Ascending aorta (tissue), 2 donors: ENCODE measurements around the gene INO80. TPM values are rescaled to one million over a fixed set of nuclear protein-coding genes. Genes with fewer than 3 reads are reported as not detected.
A peak's percentile ranks its signal among the peaks of the same experiment; 100 is the strongest.
"Not testable (repeated sequence)": the region's sequence is repeated elsewhere in the genome, so short reads cannot be mapped to it uniquely, and the experiment has no call there.

Experiments
- DNase-seq, 2 donors: peaks; one replicate each; pipeline ENCODE4 v3.0.0-alpha.2; 2019; ENCODE audit warnings: low spot score in 2 of 2
- H3K27ac ChIP-seq, 2 donors: fragments of 200-600 bp; sonication (generic); one replicate each; pipeline ENCODE4 v1.5.1; 2016 to 2017; ENCODE audit warnings: mild to moderate bottlenecking in 1 of 2
- H3K27me3 ChIP-seq: fragments of 200-600 bp; sonication (generic); one replicate; pipeline ENCODE4 v1.5.1; 2017
- H3K36me3 ChIP-seq, 2 donors: fragments of 200-600 bp; sonication (generic); one replicate each; pipeline ENCODE4 v1.5.1; 2016
- H3K4me1 ChIP-seq, 2 donors: fragments of 200-600 bp; sonication (generic); one replicate each; pipeline ENCODE4 v1.5.1; 2016 to 2017; ENCODE audit warnings: mild to moderate bottlenecking in 1 of 2
- H3K4me3 ChIP-seq, 2 donors: fragments of 200-600 bp; sonication (generic); one replicate each; pipeline ENCODE4 v1.5.1; 2016 to 2017; ENCODE audit warnings: mild to moderate bottlenecking in 1 of 2
- H3K9me3 ChIP-seq, 2 donors: fragments of 200-600 bp; sonication (generic); one replicate each; pipeline ENCODE4 v1.5.1; 2016
- intact Hi-C: fragments of 100-400 bp; cut with DNase I; formaldehyde crosslinking; loops from one replicate; pipeline ENCODE4 v1.15.1; 2023
- total RNA-seq: library from RNA; depleted of rRNA; stranded (reverse); fragments of >200 nt; gene quantifications from one replicate; pipeline ENCODE4 v1.1.0, GENCODE V29; 2016
- TF ChIP-seq, protein P1 (sequence below), 3 experiments: fragments of 200-600 bp in 2 of 3; fragments of 450-650 bp in 1 of 3; sonication (generic) in 2 of 3; IDR thresholded peaks; one replicate each; pipeline ENCODE4 v1.5.1; 2016 to 2019; ENCODE audit warnings: antibody characterized with exemption in 3 of 3, mild to moderate bottlenecking in 1 of 3, moderate library complexity in 1 of 3

INO80 gene
- total RNA-seq, 1 donor from 2014 or later, result 57.8 TPM

- no peak for DNase-seq
- H3K4me3 ChIP-seq, result no peak overlapping the region
- TF ChIP-seq, protein P1, sequence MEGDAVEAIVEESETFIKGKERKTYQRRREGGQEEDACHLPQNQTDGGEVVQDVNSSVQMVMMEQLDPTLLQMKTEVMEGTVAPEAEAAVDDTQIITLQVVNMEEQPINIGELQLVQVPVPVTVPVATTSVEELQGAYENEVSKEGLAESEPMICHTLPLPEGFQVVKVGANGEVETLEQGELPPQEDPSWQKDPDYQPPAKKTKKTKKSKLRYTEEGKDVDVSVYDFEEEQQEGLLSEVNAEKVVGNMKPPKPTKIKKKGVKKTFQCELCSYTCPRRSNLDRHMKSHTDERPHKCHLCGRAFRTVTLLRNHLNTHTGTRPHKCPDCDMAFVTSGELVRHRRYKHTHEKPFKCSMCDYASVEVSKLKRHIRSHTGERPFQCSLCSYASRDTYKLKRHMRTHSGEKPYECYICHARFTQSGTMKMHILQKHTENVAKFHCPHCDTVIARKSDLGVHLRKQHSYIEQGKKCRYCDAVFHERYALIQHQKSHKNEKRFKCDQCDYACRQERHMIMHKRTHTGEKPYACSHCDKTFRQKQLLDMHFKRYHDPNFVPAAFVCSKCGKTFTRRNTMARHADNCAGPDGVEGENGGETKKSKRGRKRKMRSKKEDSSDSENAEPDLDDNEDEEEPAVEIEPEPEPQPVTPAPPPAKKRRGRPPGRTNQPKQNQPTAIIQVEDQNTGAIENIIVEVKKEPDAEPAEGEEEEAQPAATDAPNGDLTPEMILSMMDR (IDR thresholded peaks at IDR 0.05), result no peak
- intact Hi-C loops, result no loop called here
- H3K36me3 ChIP-seq, result no peaks in the 10 kb centered on the region
- no peaks in the 10 kb centered on the region for H3K27me3 ChIP-seq
- no peaks in the 10 kb centered on the region for H3K9me3 ChIP-seq
- peak overlapping the region; percentile 82 to 87 for H3K27ac ChIP-seq
- H3K4me1 ChIP-seq, result peaks cover 7 to 36% of the 10 kb centered on the region in 2 donors
These were observed 160.0 kb downstream of the INO80 start for GRCh38 chr15:40955930-40956540.

DNA sequence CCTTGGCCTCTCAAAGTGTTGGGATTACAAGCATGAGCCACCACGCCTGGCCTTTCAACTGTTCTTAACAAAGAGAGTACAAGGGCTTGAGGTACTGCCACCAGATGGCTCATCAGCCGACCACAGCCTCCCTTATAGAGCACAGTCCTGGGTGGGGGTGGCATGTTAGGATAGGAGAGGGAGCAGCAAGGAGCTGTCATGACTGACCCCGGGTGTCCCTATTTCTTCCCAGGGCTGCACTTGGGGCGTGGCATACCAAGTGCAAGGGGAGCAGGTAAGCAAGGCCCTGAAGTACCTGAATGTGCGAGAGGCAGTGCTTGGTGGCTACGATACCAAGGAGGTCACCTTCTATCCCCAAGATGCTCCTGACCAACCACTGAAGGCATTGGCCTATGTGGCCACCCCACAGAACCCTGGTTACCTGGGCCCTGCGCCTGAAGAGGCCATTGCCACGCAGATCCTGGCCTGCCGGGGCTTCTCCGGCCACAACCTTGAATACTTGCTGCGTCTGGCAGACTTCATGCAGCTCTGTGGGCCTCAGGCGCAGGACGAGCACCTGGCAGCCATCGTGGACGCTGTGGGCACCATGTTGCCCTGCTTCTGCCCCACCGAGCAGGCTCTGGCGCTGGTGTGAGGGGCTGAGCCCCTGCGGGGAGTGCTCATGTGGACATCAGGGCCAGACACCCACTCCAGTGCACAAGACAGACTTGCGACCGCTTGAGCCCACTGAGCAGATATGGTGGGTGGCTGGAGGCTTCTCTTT is 160.8 kb downstream of the INO80 start:
- Histone ChIP-seq H3K27ac (peak overlapping the region; percentile 82 to 87), H3K27me3 (no peaks in the 10 kb centered on the region), H3K36me3 (no peaks in the 10 kb centered on the region), H3K4me3 (no peak overlapping the region), H3K4me1 (peaks cover 7 to 36% of the 10 kb centered on the region in 2 donors), H3K9me3 (no peaks in the 10 kb centered on the region)
- no peak for DNase-seq
- TF ChIP-seq, protein P1 (IDR thresholded peaks at IDR 0.05), result no peak
- intact Hi-C loops, result no loop called here

GRCh38 chr15:40954158-40954848 is 161.8 kb downstream of the INO80 start:
- DNase-seq, H3K36me3 ChIP-seq, intact Hi-C loops, H3K27me3 ChIP-seq, H3K9me3 ChIP-seq: not testable (repeated sequence)
- H3K4me1 ChIP-seq, result peaks cover 7 to 36% of the 10 kb centered on the region in 2 donors
- peak overlapping the region in 1 of 2 donors; percentile 96 for H3K4me3 ChIP-seq
- peak overlapping the region in 1 of 2 donors; percentile 88 for H3K27ac ChIP-seq

DNA sequence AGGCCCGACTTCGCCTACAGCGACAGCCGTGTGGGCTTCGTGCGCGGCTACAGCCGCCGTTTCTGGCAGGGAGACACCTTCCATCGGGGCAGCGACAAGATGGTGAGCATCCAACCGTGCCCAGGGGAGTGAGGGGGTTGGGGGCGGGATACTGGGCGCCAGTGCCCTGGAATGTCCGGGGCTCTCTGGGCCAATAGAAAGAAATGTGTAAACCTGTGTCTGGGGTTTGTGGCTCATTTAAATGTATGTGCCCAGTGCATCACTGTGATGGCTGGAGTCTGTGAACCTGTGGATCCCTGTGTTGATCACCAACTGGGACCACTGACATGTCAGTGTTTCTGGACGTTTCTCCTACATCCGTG is 162.4 kb downstream of the INO80 start:
- Histone ChIP-seq H3K4me3 (peak overlapping the region; percentile 64 to 96), H3K4me1 (peaks cover 7 to 36% of the 10 kb centered on the region in 2 donors), H3K36me3 (no peaks in the 10 kb centered on the region), H3K27me3 (no peaks in the 10 kb centered on the region), H3K27ac (peak overlapping the region; percentile 80 to 88), H3K9me3 (no peaks in the 10 kb centered on the region)
- DNase-seq, result no peak
- intact Hi-C loops, result loop anchor here (1.0 to 2.0 kb wide), 3 partner anchors 11 to 47 kb away; no protein-coding TSS in a partner anchor
- TF ChIP-seq, protein P1 (IDR thresholded peaks at IDR 0.05), result no peak

DNA sequence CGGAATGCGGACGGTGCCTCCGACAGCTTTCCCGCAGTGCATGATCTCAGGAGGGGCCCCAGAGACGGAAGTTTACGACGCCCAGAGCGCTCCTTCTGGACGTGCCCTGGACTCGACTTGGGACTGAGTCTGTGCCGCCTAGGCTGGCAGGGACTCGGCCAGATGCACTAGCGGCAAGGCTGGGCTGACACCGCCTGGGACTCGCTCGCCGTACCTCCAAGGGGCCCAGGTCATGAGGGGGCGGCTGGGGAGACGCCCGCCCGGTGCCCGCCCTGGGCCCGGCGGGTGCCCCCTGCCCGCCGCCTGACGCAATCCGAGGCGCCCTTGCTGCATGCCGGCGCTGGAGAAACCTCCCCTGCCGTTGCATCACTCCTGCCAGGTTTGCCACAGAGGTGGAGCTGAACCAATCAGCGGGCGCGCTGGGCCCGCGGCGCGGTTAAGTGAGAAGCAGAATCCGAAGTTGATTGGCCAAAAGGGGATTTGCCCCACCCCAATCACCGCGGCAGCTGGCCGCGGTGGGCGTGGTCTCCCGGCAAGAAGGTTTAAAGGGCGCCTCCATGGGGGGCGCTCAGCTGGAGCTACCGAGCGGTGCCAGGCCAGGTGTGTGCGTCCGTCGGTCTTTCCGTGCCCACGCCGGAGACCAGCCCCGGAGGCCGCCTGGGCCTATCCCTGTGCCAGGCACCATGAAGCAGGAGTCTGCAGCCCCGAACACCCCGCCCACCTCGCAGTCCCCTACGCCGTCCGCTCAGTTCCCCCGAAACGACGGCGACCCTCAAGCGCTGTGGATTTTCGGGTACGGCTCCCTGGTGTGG is 163.0 kb downstream of the INO80 start, which contains the start of gene CHAC1:
CHAC1 (plus strand) TSS at position 571 of the 812 bp plus-strand sequence; CDS start at position 684, 113 bp downstream.
- Histone ChIP-seq H3K4me3 (peak within 1 kb of the TSS; percentile 64 to 96), H3K4me1 (peaks cover 7 to 35% of the 10 kb centered on the region in 2 donors), H3K27me3 (no peaks in the 10 kb centered on the region), H3K36me3 (no peaks in the 10 kb centered on the region), H3K27ac (peak within 1 kb of the TSS; percentile 80 to 88), H3K9me3 (no peaks in the 10 kb centered on the region)
- TF ChIP-seq, protein P1 (IDR thresholded peaks at IDR 0.05), result peak; percentile 0 to 18 (median 11)
- intact Hi-C loops, result loop anchor here (1.0 to 2.0 kb wide), 3 partner anchors 11 to 46 kb away; no protein-coding TSS in a partner anchor
- DNase-seq, result peak; percentile 90 to 98
